Loucy (cell line): Measurements from ENCODE around the gene HSFX4.

ENCODE experiments used
- H2AFZ ChIP-seq: fragments of 200-600 bp; sonication (generic); 2 replicates; pipeline ENCODE4 v1.6.0; 2016; ENCODE audit warnings: antibody characterized with exemption, mild to moderate bottlenecking, low read length, moderate library complexity
- H3F3A ChIP-seq: fragments of 200-600 bp; 2 replicates; pipeline ENCODE4 v1.6.0; 2016; ENCODE audit warnings: antibody characterized with exemption, low read depth, mild to moderate bottlenecking
- H3K27me3 ChIP-seq: fragments of 200-600 bp; sonication (generic); 2 replicates; pipeline ENCODE4 v1.6.1; 2014; ENCODE audit warnings: low read length, mild to moderate bottlenecking; ENCODE audit not compliant: insufficient read depth, poor library complexity, severe bottlenecking
- H3K36me3 ChIP-seq: fragments of 200-600 bp; sonication (generic); 2 replicates; pipeline ENCODE4 v1.6.1; 2016; ENCODE audit warnings: low read length; ENCODE audit not compliant: insufficient read depth
- H3K4me1 ChIP-seq: fragments of 200-600 bp; sonication (generic); 2 replicates; pipeline ENCODE4 v1.5.1; 2014; ENCODE audit warnings: low read length, mild to moderate bottlenecking; ENCODE audit not compliant: insufficient read depth, poor library complexity, severe bottlenecking
- H3K4me2 ChIP-seq: fragments of 200-600 bp; sonication (generic); 2 replicates; pipeline ENCODE4 v1.6.0; 2014; ENCODE audit warnings: antibody characterized with exemption, low read length, low read depth, mild to moderate bottlenecking; ENCODE audit not compliant: poor library complexity, severe bottlenecking
- H3K4me3 ChIP-seq: fragments of 200-600 bp; sonication (generic); 2 replicates; pipeline ENCODE4 v1.5.1; 2014; ENCODE audit warnings: low read length, mild to moderate bottlenecking, mixed read lengths; ENCODE audit not compliant: poor library complexity, severe bottlenecking
- H3K79me2 ChIP-seq: fragments of 200-600 bp; sonication (generic); 2 replicates; pipeline ENCODE4 v1.6.1; 2014; ENCODE audit warnings: low read length; ENCODE audit not compliant: insufficient read depth
- H3K9ac ChIP-seq: fragments of 200-600 bp; sonication (generic); 2 replicates; pipeline ENCODE4 v1.6.0; 2014; ENCODE audit warnings: mild to moderate bottlenecking, low read depth, low read length, moderate library complexity; ENCODE audit not compliant: poor library complexity, severe bottlenecking
- H3K9me2 ChIP-seq: fragments of 200-600 bp; sonication (generic); replicated peaks from 2 replicates; pipeline ENCODE4 v1.6.1; 2016; ENCODE audit warnings: low read depth, low read length, mixed read lengths
- H3K9me3 ChIP-seq: fragments of 200-600 bp; sonication (generic); 2 replicates; pipeline ENCODE4 v1.6.1; 2014; ENCODE audit warnings: mild to moderate bottlenecking, antibody characterized with exemption, low read length, low read depth; ENCODE audit not compliant: insufficient read depth
- H4K20me1 ChIP-seq: fragments of 200-600 bp; sonication (generic); 2 replicates; pipeline ENCODE4 v1.6.0; 2014; ENCODE audit warnings: antibody characterized with exemption, low read length, mild to moderate bottlenecking; ENCODE audit not compliant: insufficient read depth, poor library complexity, severe bottlenecking
- EZH2phosphoT487 ChIP-seq: fragments of 200-600 bp; IDR thresholded peaks from 2 replicates; pipeline ENCODE4 v1.6.1; 2018; ENCODE audit warnings: antibody characterized with exemption, mild to moderate bottlenecking, moderate library complexity, borderline replicate concordance
- TF ChIP-seq, protein P1 (sequence below): fragments of 200-600 bp; sonication (generic); conservative IDR thresholded peaks from 2 replicates; pipeline ENCODE4 v1.5.1; 2014; ENCODE audit warnings: mild to moderate bottlenecking, antibody characterized with exemption, low read length

Gene HSFX4

DNA sequence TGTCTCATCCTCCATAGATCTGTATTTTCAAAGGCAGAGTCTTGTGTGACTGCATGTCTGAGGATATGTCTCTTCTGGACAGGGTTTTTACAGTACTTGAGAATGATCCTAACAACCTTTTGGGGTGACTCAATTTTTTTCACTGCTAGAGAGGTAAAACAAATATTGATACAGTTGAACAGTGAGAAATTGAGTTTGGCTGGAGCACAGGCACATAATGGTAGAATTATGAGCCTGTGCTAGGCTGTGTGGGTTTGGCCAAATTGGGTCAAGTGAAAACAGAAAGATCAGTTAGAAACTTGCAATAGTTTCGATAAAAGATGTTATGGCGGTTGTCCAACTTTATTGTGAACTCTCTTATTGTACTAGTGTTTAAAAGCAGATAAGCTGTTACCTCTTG lies 32.2 kb downstream of the HSFX4 start:
- Histone ChIP-seq H3K27me3 (no peaks in the 10 kb centered on the region), H3K9me3 (no peaks in the 10 kb centered on the region), H3K4me1 (no peaks in the 10 kb centered on the region), H3K9ac (no peak overlapping the region), H4K20me1 (no peaks in the 10 kb centered on the region), H3F3A (no peaks in the 10 kb centered on the region), H3K4me3 (no peak overlapping the region), H3K4me2 (no peak overlapping the region), H3K9me2 (no peaks in the 10 kb centered on the region), H3K79me2 (no peaks in the 10 kb centered on the region), H3K36me3 (no peaks in the 10 kb centered on the region), H2AFZ (no peak overlapping the region)
- TF ChIP-seq, protein P1, sequence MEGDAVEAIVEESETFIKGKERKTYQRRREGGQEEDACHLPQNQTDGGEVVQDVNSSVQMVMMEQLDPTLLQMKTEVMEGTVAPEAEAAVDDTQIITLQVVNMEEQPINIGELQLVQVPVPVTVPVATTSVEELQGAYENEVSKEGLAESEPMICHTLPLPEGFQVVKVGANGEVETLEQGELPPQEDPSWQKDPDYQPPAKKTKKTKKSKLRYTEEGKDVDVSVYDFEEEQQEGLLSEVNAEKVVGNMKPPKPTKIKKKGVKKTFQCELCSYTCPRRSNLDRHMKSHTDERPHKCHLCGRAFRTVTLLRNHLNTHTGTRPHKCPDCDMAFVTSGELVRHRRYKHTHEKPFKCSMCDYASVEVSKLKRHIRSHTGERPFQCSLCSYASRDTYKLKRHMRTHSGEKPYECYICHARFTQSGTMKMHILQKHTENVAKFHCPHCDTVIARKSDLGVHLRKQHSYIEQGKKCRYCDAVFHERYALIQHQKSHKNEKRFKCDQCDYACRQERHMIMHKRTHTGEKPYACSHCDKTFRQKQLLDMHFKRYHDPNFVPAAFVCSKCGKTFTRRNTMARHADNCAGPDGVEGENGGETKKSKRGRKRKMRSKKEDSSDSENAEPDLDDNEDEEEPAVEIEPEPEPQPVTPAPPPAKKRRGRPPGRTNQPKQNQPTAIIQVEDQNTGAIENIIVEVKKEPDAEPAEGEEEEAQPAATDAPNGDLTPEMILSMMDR = no peak
- no peak for TF ChIP-seq EZH2phosphoT487

DNA sequence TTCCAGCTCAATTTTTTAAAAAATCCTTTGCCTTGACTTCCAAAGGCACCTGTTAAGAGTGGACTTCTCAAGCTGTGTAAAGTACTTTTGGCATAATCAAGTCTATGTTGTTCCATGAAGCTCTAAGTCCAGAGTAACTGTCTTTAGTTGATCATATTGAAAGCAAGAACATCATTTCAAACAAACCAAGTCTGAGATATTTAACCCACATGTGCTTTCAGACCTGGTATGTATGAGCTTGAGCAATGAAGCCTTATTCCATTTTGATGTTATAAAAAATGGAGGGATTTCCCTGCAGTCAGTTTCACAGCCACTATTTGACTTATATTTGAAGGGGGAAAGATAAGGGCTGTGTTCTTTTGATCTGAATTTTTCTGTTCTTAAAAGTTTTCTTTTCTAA lies 32.6 kb downstream of the HSFX4 start:
- Histone ChIP-seq H4K20me1 (no peaks in the 10 kb centered on the region), H3K4me1 (no peaks in the 10 kb centered on the region), H3K36me3 (no peaks in the 10 kb centered on the region), H3F3A (no peaks in the 10 kb centered on the region), H3K9ac (no peak overlapping the region), H3K4me2 (no peak overlapping the region), H3K9me3 (no peaks in the 10 kb centered on the region), H3K27me3 (no peaks in the 10 kb centered on the region), H3K79me2 (no peaks in the 10 kb centered on the region), H3K4me3 (no peak overlapping the region), H3K9me2 (no peaks in the 10 kb centered on the region), H2AFZ (no peak overlapping the region)
- TF ChIP-seq, protein P1 = no peak
- TF ChIP-seq EZH2phosphoT487 = no peak

DNA sequence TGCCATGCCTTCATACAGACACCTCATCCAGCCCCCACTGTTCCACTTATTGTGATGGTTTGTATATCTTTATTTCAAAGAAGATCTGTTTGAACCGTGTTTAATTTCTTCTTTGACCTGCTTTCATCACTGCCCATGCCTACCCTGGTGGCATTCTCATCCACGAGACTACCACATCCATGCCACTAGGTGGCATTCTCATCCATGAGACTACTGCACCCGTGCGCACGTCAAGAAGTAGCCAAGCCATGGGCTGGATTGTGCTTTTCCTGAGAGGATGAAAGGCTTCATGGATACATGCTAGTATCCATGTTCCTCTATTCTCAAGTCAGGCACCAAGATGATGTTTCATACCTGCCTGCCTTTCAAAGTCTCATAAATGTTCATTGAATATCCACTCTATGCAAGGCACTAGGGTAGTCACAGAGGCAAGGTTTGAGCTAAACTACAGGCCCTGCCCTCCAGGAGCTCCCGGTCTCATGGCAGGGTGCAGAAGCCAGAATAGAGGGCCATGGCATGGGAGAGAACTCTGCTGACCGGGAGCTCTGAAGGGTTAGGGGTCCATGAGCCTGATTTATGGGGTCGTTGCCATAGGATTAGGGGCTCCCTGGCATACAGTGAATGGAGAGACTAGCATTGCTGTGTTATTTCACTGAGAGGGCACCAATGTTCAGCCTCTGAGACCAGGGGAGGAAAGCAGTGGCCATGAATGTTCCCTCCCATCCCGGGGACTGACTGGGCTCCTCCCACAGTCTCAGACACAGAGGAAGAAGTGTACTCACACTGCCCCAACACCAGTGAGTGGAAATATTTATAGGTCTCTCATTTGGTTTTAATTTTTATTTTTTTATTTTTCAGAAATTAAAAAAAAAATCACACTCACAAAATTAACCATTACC lies 33.7 kb downstream of the HSFX4 start:
- H3K27me3 ChIP-seq = no peaks in the 10 kb centered on the region
- no peaks in the 10 kb centered on the region for H4K20me1 ChIP-seq
- no peak overlapping the region for H3K9ac ChIP-seq
- no peak overlapping the region for H2AFZ ChIP-seq
- H3K4me3 ChIP-seq = no peak overlapping the region
- no peaks in the 10 kb centered on the region for H3K79me2 ChIP-seq
- H3K36me3 ChIP-seq = no peaks in the 10 kb centered on the region
- H3K9me2 ChIP-seq = no peaks in the 10 kb centered on the region
- no peaks in the 10 kb centered on the region for H3F3A ChIP-seq
- H3K4me2 ChIP-seq = no peak overlapping the region
- no peak for TF ChIP-seq EZH2phosphoT487
- TF ChIP-seq, protein P1 = peak; percentile 69
- no peaks in the 10 kb centered on the region for H3K9me3 ChIP-seq
- no peaks in the 10 kb centered on the region for H3K4me1 ChIP-seq
